ENCODE measurements around the gene RDH11.

The RDH11 gene

GRCh38 chr14:67727361-67727760 is 31.8 kb upstream of the RDH11 start:
- no peak overlapping the region for H3K27ac ChIP-seq (ENCODE audit: extremely low read depth, low read depth, low read length)
- H3K36me3 ChIP-seq (ENCODE audit: control insufficient read depth in 2 of 2, insufficient read depth in 1 of 2, low read length in 2 of 2): no peaks in the 10 kb centered on the region
- no peak overlapping the region for H3K4me3 ChIP-seq (ENCODE audit: low read depth, low read length)
- POLR2A ChIA-PET: interaction anchor here (0.9 kb wide), 1 partner anchor 32 kb away, joined by 3 read pairs; the partner anchor contains the start of gene RDH11
- no peaks in the 10 kb centered on the region for H3K4me1 ChIP-seq (ENCODE audit: control insufficient read depth, insufficient read depth, low read length)
- CTCF ChIA-PET: interaction anchor here (1.1 kb wide), 1 partner anchor 23 kb away, joined by 4 read pairs; no protein-coding TSS in a partner anchor
- no peaks in the 10 kb centered on the region for H3K9me3 ChIP-seq (ENCODE audit: control insufficient read depth, insufficient read depth, low read depth, low read length)
- TF ChIP-seq, protein P1, sequence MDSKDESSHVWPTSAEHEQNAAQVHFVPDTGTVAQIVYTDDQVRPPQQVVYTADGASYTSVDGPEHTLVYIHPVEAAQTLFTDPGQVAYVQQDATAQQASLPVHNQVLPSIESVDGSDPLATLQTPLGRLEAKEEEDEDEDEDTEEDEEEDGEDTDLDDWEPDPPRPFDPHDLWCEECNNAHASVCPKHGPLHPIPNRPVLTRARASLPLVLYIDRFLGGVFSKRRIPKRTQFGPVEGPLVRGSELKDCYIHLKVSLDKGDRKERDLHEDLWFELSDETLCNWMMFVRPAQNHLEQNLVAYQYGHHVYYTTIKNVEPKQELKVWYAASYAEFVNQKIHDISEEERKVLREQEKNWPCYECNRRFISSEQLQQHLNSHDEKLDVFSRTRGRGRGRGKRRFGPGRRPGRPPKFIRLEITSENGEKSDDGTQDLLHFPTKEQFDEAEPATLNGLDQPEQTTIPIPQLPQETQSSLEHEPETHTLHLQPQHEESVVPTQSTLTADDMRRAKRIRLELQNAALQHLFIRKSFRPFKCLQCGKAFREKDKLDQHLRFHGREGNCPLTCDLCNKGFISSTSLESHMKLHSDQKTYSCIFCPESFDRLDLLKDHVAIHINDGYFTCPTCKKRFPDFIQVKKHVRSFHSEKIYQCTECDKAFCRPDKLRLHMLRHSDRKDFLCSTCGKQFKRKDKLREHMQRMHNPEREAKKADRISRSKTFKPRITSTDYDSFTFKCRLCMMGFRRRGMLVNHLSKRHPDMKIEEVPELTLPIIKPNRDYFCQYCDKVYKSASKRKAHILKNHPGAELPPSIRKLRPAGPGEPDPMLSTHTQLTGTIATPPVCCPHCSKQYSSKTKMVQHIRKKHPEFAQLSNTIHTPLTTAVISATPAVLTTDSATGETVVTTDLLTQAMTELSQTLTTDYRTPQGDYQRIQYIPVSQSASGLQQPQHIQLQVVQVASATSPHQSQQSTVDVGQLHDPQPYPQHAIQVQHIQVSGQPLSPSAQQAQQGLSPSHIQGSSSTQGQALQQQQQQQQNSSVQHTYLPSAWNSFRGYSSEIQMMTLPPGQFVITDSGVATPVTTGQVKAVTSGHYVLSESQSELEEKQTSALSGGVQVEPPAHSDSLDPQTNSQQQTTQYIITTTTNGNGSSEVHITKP (tag by site-specific recombination; IDR thresholded peaks at IDR 0.05): no peak
- TF ChIP-seq ZNF701 (tag by site-specific recombination; IDR thresholded peaks at IDR 0.05) (no peak), ZNF621 (tag by site-specific recombination; IDR thresholded peaks at IDR 0.05) (no peak), ZNF624 (tag by site-specific recombination; IDR thresholded peaks at IDR 0.05) (no peak), ZNF488 (tag by site-specific recombination; IDR thresholded peaks at IDR 0.05) (no peak), PRDM2 (tag by site-specific recombination; IDR thresholded peaks at IDR 0.05; ENCODE audit: borderline replicate concordance) (no peak), KLF16 (tag by site-specific recombination; IDR thresholded peaks at IDR 0.05) (no peak), ZNF561 (tag by site-specific recombination; IDR thresholded peaks at IDR 0.05; ENCODE audit: borderline replicate concordance) (no peak), ZNF24 (tag by site-specific recombination; IDR thresholded peaks at IDR 0.05) (no peak), ZNF626 (tag by site-specific recombination; IDR thresholded peaks at IDR 0.05) (no peak), SCRT1 (tag by site-specific recombination; IDR thresholded peaks at IDR 0.05; ENCODE audit: borderline replicate concordance) (no peak)

- ChIA-PET CTCF (interaction anchor here (1.0 kb wide), 1 partner anchor 13 kb away, joined by 5 read pairs; no protein-coding TSS in a partner anchor), POLR2A (no interaction called here)
- H3K4me1 ChIP-seq (ENCODE audit: control insufficient read depth, insufficient read depth, low read length): no peaks in the 10 kb centered on the region
These were observed 29.6 kb upstream of the RDH11 start for GRCh38 chr14:67725171-67725570.

More at GRCh38 chr14:67725171-67725570, 29.6 kb upstream of the RDH11 start:
- Histone ChIP-seq H3K4me3 (ENCODE audit: low read depth, low read length) (no peak overlapping the region), H3K27ac (ENCODE audit: extremely low read depth, low read depth, low read length) (no peak overlapping the region), H3K36me3 (ENCODE audit: control insufficient read depth in 2 of 2, insufficient read depth in 1 of 2, low read length in 2 of 2) (no peaks in the 10 kb centered on the region), H3K9me3 (ENCODE audit: control insufficient read depth, insufficient read depth, low read depth, low read length) (no peaks in the 10 kb centered on the region)
- TF ChIP-seq SP3 (tag by site-specific recombination; IDR thresholded peaks at IDR 0.05) (no peak), ZNF184 (tag by site-specific recombination; IDR thresholded peaks at IDR 0.05) (no peak), INSM2 (tag by site-specific recombination; IDR thresholded peaks at IDR 0.05) (no peak), ZNF248 (tag by site-specific recombination; IDR thresholded peaks at IDR 0.05) (no peak), MYNN (tag by site-specific recombination; IDR thresholded peaks at IDR 0.05; ENCODE audit: borderline replicate concordance) (no peak), GLIS2 (tag by site-specific recombination; IDR thresholded peaks at IDR 0.05) (no peak)

Measured in HEK293 (cell line).